NCI-H524 (cell line): ENCODE results near the gene MACROD1.

Source experiments
- DNase-seq, 2 experiments: peaks; one replicate each; lab custom pipeline; 2025; lab: John Stamatoyannopoulos, UW

The MACROD1 gene

DNA sequence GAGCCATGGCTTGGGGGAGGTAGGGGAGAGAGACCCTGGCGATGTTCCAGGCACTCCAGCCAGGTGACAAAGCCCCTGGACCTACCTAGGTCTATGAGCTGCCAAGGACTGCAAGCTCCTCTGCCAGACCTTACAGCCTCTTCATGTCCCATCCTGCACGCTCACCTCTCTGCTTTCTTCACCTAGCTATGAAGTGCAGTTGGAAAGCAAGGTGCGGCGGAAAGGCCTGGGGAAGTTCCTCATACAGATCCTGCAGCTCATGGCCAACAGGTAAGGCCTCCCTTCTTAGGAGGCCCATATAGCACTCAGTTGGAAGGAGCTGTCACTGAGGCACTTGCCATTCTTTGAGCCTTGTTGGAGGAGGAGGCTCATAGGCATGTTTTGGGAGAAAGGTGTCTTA is 213.3 kb downstream of the MACROD1 start:
- DNase-seq = no peak

DNA sequence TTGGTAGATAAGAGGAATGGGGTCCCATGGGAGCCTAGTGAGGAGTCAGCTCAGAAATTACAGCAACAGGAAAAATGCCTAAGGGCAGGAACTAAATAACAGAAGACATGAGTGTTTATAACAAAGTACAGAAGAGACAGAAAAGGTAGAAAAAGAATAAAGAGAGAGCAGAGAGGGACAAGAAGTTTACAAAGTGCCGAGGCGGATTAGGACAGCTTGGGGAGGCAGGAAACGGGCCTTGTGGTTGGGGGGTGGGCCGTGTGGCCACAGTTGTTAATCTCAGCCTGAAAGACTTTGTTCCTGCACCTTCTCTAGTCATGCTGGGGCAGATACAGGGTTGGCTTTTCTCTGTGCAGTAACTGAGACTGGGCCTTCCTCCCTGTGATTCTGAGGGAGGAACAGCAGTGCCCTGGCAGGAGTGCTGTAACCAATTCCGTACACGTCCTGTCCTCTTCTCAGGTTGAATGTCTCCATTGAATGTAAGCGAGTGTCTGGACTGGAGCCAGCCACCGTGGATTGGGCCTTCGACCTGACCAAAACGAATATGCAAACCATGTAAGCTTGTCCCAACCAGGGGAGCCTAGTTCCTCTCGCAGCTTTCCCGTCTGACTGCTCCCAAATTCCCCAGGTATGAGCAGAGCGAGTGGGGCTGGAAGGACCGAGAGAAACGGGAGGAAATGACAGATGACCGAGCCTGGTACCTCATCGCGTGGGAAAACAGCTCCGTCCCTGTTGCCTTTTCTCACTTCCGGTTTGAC is 214.0 kb downstream of the MACROD1 start:
- DNase-seq = no peak
